C4-2B (cell line): ENCODE measurements around the gene DENND2A.

Experiments
- ZFX ChIP-seq: fragments of 450-650 bp; IDR thresholded peaks from 2 replicates; pipeline ENCODE4 v1.6.1; 2017
- TF ChIP-seq, protein P1 (sequence below): fragments of 450-650 bp; conservative IDR thresholded peaks from 2 replicates; pipeline ENCODE4 v1.5.1; 2017; ENCODE audit warnings: mild to moderate bottlenecking

DNA sequence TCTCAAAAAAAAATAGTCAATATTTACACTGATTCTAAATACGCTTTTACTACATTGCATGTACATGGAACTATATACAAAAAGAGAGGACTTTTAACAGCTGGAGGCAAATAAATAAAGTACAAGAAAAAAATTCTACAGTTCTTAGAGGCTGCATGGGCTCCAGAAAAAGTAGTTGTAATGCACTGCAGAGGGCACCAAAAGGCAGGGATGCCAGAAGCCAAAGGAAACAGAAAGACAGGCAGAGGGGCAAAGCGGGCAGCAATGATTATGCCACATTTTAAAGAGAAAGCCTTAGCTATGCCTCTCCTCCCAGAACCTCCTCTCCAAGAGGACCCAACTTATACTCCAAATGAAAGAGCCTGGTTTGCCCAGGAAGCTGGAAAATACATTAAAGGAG, 20.5 kb upstream of the DENND2A start:
- TF ChIP-seq, protein P1, sequence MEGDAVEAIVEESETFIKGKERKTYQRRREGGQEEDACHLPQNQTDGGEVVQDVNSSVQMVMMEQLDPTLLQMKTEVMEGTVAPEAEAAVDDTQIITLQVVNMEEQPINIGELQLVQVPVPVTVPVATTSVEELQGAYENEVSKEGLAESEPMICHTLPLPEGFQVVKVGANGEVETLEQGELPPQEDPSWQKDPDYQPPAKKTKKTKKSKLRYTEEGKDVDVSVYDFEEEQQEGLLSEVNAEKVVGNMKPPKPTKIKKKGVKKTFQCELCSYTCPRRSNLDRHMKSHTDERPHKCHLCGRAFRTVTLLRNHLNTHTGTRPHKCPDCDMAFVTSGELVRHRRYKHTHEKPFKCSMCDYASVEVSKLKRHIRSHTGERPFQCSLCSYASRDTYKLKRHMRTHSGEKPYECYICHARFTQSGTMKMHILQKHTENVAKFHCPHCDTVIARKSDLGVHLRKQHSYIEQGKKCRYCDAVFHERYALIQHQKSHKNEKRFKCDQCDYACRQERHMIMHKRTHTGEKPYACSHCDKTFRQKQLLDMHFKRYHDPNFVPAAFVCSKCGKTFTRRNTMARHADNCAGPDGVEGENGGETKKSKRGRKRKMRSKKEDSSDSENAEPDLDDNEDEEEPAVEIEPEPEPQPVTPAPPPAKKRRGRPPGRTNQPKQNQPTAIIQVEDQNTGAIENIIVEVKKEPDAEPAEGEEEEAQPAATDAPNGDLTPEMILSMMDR: no peak; the same call in 1 of the 2 replicates
- no peak for TF ChIP-seq ZFX
